Gastrocnemius medialis (tissue), 4 donors: ENCODE measurements around the gene ROBO2. TPM values are rescaled to one million over a fixed set of nuclear protein-coding genes. Genes with fewer than 3 reads are reported as not detected.

ENCODE experiments used
- ATAC-seq, 2 donors: fragments of 150-250 bp; one replicate each; pipeline ENCODE4 v1.9.1; 2016
- DNase-seq, 2 donors: peaks; one replicate each; pipeline ENCODE4 v3.0.0-alpha.2; 2019
- H3K27ac ChIP-seq, 4 donors: fragments of 200-600 bp; sonication (generic); 1 replicate in 1 of 4; 2 replicates in 3 of 4; pipeline ENCODE4 v1.5.1; 2016 to 2018; ENCODE audit warnings: mild to moderate bottlenecking in 2 of 4, moderate library complexity in 1 of 4
- H3K27me3 ChIP-seq, 3 donors: fragments of 200-600 bp; sonication (generic) in 2 of 3; 1 replicate in 1 of 3; 2 replicates in 2 of 3; pipeline versions ENCODE4 v1.5.1 to v1.6.0; 2016 to 2019; ENCODE audit warnings: mild to moderate bottlenecking in 1 of 3, moderate library complexity in 1 of 3
- H3K36me3 ChIP-seq, 2 donors: fragments of 200-600 bp; sonication (generic) in 1 of 2; one replicate each; pipeline ENCODE4 v1.5.1; 2017 to 2018
- H3K4me1 ChIP-seq, 2 donors: fragments of 200-600 bp; sonication (generic) in 1 of 2; one replicate each; pipeline ENCODE4 v1.5.1; 2016 to 2017; ENCODE audit warnings: mild to moderate bottlenecking in 2 of 2
- H3K4me3 ChIP-seq, 4 donors: fragments of 200-600 bp; sonication (generic) in 3 of 4; 1 replicate in 1 of 4; 2 replicates in 3 of 4; pipeline ENCODE4 v1.5.1; 2016 to 2019; ENCODE audit warnings: mild to moderate bottlenecking in 2 of 4
- H3K9me3 ChIP-seq, 3 donors: fragments of 200-600 bp; sonication (generic) in 2 of 3; 1 replicate in 1 of 3; 2 replicates in 2 of 3; pipeline ENCODE4 v1.5.1; 2016 to 2019
- POLR2A ChIP-seq, 2 donors: fragments of 450-650 bp; IDR thresholded peaks; one replicate each; pipeline ENCODE4 v1.6.1; 2017; ENCODE audit warnings: antibody characterized with exemption in 2 of 2, mild to moderate bottlenecking in 2 of 2, moderate library complexity in 2 of 2
- in situ Hi-C, 4 donors: fragments of 200-750 bp; cut with MboI; loops; one replicate each; pipeline versions ENCODE4 v1.15.0 to v1.8.0; 2017; ENCODE audit warnings: low sequenced_read_pairs in 4 of 4
- intact Hi-C: fragments of 100-400 bp; cut with DNase I; formaldehyde crosslinking; loops from one replicate; pipeline ENCODE4 v1.15.1; 2023; ENCODE audit warnings: low total_unique reads
- total RNA-seq, 4 donors: library from RNA; depleted of rRNA; stranded (reverse); fragments of >200 nt; gene quantifications; one replicate each; pipeline versions ENCODE4 v1.1.0 to v1.2.3, GENCODE V29; 2016
- TF ChIP-seq, protein P1 (sequence below), 5 experiments: fragments of 450-650 bp in 3 of 5; fragments of 200-600 bp in 2 of 5; sonication (generic) in 2 of 5; IDR thresholded peaks in 4 of 5; conservative IDR thresholded peaks in 1 of 5; 1 replicate in 4 of 5; 2 replicates in 1 of 5; pipeline ENCODE4 v1.5.1; 2016 to 2019; ENCODE audit warnings: antibody characterized with exemption in 5 of 5, mild to moderate bottlenecking in 3 of 5, moderate library complexity in 3 of 5

Gene ROBO2
- total RNA-seq, 4 donors from 2014 or later = 0.07 TPM; not detected in 3

DNA sequence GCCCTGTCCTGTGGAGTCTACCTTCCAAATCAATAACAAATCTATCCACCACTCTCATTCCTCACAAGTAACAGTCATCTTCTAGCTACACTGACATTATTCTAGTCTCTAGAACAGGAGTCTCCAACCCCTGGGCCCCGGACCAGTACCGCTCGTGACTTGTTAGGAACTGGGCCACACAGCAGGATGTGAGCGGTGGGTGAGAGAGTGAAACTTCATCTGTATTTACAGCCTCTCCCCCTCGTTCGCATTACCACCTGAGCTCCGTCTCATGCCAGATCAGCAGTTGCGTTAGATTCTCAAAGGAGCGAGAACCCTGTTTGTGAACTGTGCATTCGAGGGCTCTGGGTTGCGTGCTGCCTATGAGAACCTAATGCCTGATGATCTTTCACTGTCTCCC is 31.9 kb downstream of the ROBO2 start:
- in situ Hi-C loops = no loop called here
- ATAC-seq (no peak), DNase-seq (no peak)
- Histone ChIP-seq H3K9me3 (no peaks in the 10 kb centered on the region), H3K36me3 (no peaks in the 10 kb centered on the region), H3K27ac (no peak overlapping the region), H3K4me3 (no peak overlapping the region), H3K27me3 (no peaks in the 10 kb centered on the region), H3K4me1 (no peaks in the 10 kb centered on the region)
- TF ChIP-seq POLR2A (IDR thresholded peaks at IDR 0.05) = no peak
- intact Hi-C loops = no loop called here

DNA sequence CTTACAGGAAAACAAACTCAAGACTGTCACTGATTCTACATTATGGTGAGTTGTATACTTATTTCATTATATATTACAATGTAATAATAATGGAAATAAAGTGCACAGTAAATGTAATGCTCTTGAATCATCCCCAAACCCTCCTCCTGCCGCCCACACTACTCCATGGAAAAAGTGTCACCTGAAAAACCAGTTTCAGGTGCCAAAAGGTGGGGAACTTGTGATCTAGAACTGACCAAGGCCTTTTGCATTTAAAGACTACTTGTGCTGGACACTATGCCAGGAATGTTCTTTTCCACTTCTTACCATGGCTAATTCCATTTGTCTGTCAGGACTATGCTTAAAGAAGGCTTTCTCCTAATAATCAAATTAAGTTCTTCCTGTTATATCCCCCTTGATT is 32.3 kb downstream of the ROBO2 start:
- intact Hi-C loops (no loop called here), in situ Hi-C loops (no loop called here)
- Histone ChIP-seq H3K4me1 (no peaks in the 10 kb centered on the region), H3K27ac (no peak overlapping the region), H3K36me3 (no peaks in the 10 kb centered on the region), H3K4me3 (no peak overlapping the region), H3K27me3 (no peaks in the 10 kb centered on the region), H3K9me3 (no peaks in the 10 kb centered on the region)
- DNase-seq = no peak
- no peak for ATAC-seq
- TF ChIP-seq, protein P1, sequence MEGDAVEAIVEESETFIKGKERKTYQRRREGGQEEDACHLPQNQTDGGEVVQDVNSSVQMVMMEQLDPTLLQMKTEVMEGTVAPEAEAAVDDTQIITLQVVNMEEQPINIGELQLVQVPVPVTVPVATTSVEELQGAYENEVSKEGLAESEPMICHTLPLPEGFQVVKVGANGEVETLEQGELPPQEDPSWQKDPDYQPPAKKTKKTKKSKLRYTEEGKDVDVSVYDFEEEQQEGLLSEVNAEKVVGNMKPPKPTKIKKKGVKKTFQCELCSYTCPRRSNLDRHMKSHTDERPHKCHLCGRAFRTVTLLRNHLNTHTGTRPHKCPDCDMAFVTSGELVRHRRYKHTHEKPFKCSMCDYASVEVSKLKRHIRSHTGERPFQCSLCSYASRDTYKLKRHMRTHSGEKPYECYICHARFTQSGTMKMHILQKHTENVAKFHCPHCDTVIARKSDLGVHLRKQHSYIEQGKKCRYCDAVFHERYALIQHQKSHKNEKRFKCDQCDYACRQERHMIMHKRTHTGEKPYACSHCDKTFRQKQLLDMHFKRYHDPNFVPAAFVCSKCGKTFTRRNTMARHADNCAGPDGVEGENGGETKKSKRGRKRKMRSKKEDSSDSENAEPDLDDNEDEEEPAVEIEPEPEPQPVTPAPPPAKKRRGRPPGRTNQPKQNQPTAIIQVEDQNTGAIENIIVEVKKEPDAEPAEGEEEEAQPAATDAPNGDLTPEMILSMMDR (IDR thresholded peaks at IDR 0.05 in 4 of 5, conservative IDR thresholded peaks at IDR 0.05 in 1 of 5) = no peak
- TF ChIP-seq POLR2A (IDR thresholded peaks at IDR 0.05) = no peak

DNA sequence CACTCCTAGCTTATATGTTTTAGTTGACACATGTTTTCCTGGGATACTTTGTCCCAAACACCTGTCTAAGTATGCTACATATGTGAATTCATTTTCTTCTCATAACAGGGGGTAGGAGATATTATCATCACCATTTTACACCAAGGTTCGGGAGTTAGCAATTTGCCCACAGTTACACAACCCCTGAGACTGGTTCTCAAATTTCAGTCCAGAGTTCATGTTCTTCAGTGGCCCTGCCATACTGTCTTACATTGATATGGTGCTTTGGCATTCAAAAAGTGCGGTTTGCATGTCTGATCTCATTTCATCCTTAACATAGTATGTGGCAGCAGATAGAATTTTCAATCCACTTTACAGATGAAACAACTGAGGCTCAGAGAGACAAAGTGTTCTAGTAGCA is 38.4 kb downstream of the ROBO2 start:
- H3K27me3 ChIP-seq = no peaks in the 10 kb centered on the region
- H3K4me1 ChIP-seq = no peaks in the 10 kb centered on the region
- no peaks in the 10 kb centered on the region for H3K9me3 ChIP-seq
- TF ChIP-seq, protein P1 (IDR thresholded peaks at IDR 0.05 in 4 of 5, conservative IDR thresholded peaks at IDR 0.05 in 1 of 5) = no peak
- no peak for TF ChIP-seq POLR2A (IDR thresholded peaks at IDR 0.05)
- H3K27ac ChIP-seq = no peak overlapping the region
- no peaks in the 10 kb centered on the region for H3K36me3 ChIP-seq
- intact Hi-C loops (no loop called here), in situ Hi-C loops (no loop called here)
- no peak overlapping the region for H3K4me3 ChIP-seq
- DNase-seq = no peak
- no peak for ATAC-seq

DNA sequence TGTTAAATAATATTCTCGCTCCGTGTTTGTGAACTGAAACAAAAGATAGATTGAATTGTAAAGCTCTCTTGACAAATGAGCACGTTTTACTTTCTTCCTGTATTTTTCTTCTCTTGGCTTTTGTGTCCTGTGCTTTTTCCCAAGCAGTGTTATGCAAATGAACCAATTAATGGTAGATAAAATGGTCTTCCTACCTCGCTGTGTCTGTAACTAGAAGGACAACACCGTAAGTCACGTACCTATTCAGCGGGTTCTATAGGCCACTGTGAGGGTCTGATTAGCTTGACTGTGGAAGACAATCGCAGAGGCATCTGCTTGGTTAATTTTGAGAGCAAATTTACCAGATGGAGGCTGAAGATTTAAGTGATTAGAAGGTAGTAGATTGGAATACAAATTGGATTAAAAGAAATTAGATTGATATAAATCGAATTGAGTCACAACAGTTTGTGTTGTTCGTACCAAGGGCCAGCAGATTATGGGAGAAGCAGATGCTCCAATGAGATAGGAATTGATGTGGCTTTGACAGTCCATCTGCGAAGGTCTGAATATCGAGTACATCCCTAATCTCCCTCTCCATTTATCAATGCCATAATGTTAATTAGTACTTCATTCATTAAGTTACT is 40.2 kb downstream of the ROBO2 start:
- Histone ChIP-seq H3K27me3 (no peaks in the 10 kb centered on the region), H3K9me3 (no peaks in the 10 kb centered on the region), H3K4me3 (no peak overlapping the region), H3K4me1 (no peaks in the 10 kb centered on the region), H3K36me3 (no peaks in the 10 kb centered on the region), H3K27ac (no peak overlapping the region)
- intact Hi-C loops (no loop called here), in situ Hi-C loops (no loop called here)
- TF ChIP-seq, protein P1 (IDR thresholded peaks at IDR 0.05 in 4 of 5, conservative IDR thresholded peaks at IDR 0.05 in 1 of 5) = no peak
- no peak for TF ChIP-seq POLR2A (IDR thresholded peaks at IDR 0.05)
- DNase-seq (no peak), ATAC-seq (no peak)

DNA sequence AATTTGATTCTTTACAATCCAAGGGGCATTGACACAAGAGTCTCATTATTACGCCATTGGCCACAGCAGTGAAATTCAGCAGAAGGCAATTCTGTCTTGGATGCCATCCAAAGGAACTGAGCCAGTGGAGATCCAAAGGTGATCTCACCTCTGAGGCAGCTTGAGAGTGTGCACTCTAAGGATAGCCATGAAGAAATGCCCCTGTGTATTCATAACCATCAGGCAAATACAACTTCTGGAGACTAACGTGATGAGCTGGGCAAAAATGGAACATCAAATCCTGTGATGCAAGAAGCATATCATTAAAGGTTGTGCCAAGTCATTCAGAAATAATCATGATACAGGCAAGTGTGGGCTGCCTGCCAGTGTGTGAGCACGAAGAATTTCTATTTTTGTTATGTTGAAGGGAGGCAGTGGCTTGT is 41.4 kb downstream of the ROBO2 start:
- DNase-seq = no peak
- Histone ChIP-seq H3K4me3 (no peak overlapping the region), H3K4me1 (no peaks in the 10 kb centered on the region), H3K27ac (no peak overlapping the region), H3K9me3 (no peaks in the 10 kb centered on the region), H3K36me3 (no peaks in the 10 kb centered on the region), H3K27me3 (no peaks in the 10 kb centered on the region)
- in situ Hi-C loops (no loop called here), intact Hi-C loops (no loop called here)
- no peak for ATAC-seq
- TF ChIP-seq POLR2A (IDR thresholded peaks at IDR 0.05) = no peak
- TF ChIP-seq, protein P1 (IDR thresholded peaks at IDR 0.05 in 4 of 5, conservative IDR thresholded peaks at IDR 0.05 in 1 of 5) = no peak
